Transverse colon (tissue), 4 donors: ENCODE results near the gene MAPKAP1. TPM values are rescaled to one million over a fixed set of nuclear protein-coding genes. Genes with fewer than 3 reads are reported as not detected.

ENCODE experiments used
- DNase-seq: peaks from one replicate; pipeline ENCODE4 v3.0.0-alpha.2; 2019
- H3K27ac ChIP-seq, 4 donors: fragments of 200-600 bp; sonication (generic); 2 replicates each; pipeline ENCODE4 v1.5.1; 2016 to 2018; ENCODE audit warnings: inconsistent platforms in 4 of 4
- H3K27me3 ChIP-seq: fragments of 200-600 bp; sonication (generic); 2 replicates; pipeline ENCODE4 v1.5.1; 2017; ENCODE audit warnings: inconsistent platforms
- H3K36me3 ChIP-seq, 4 donors: fragments of 200-600 bp; sonication (generic); 2 replicates each; pipeline ENCODE4 v1.5.1; 2017 to 2019; ENCODE audit warnings: inconsistent platforms in 4 of 4
- H3K4me1 ChIP-seq, 4 donors: fragments of 200-600 bp; sonication (generic); 2 replicates each; pipeline ENCODE4 v1.5.1; 2017 to 2020; ENCODE audit warnings: inconsistent platforms in 4 of 4
- H3K4me3 ChIP-seq, 4 donors: fragments of 200-600 bp; sonication (generic); 1 replicate in 1 of 4; 2 replicates in 3 of 4; pipeline versions ENCODE4 v1.5.1 to v1.6.1; 2017 to 2019; ENCODE audit warnings: inconsistent platforms in 4 of 4
- H3K9me3 ChIP-seq, 2 donors: fragments of 200-600 bp; sonication (generic); 2 replicates each; pipeline ENCODE4 v1.5.1; 2017 to 2019; ENCODE audit warnings: inconsistent platforms in 2 of 2
- CTCF ChIP-seq, 5 experiments: fragments of 200-600 bp in 3 of 5; fragments of 450-650 bp in 2 of 5; sonication (generic) in 3 of 5; IDR thresholded peaks; 1 replicate in 2 of 5; 2 replicates in 3 of 5; pipeline ENCODE4 v1.5.1; 2016 to 2017; ENCODE audit warnings: antibody characterized with exemption in 5 of 5, inconsistent platforms in 3 of 5, mild to moderate bottlenecking in 2 of 5, moderate library complexity in 1 of 5
- EP300 ChIP-seq: sonication (generic); formaldehyde crosslinking; IDR thresholded peaks from one replicate; pipeline ENCODE4 v1.6.1; 2017; ENCODE audit warnings: antibody characterized with exemption, low read depth
- POLR2A ChIP-seq: fragments of 450-650 bp; IDR thresholded peaks from one replicate; pipeline ENCODE4 v1.6.1; 2016; ENCODE audit warnings: antibody characterized with exemption, mild to moderate bottlenecking, moderate library complexity
- POLR2AphosphoS5 ChIP-seq, 3 donors: sonication (generic); formaldehyde crosslinking; IDR thresholded peaks; one replicate each; pipeline ENCODE4 v1.6.1; 2016; ENCODE audit warnings: antibody characterized with exemption in 3 of 3
- WGBS, 2 donors: methylation state at CpG; one replicate each; pipeline ENCODE4 v1.1.5; 2018; ENCODE audit warnings: low coverage in 1 of 2; 5-methylcytosine and 5-hydroxymethylcytosine counted together
- in situ Hi-C, 4 donors: fragments of 200-750 bp; cut with MboI; loops; one replicate each; pipeline versions ENCODE4 v1.15.0 to v1.15.1; 2017; ENCODE audit warnings: low sequenced_read_pairs in 3 of 4, low pct_ligation_motif_present in 1 of 4, low pct_unique_long_range_greater_than_20kb in 1 of 4
- intact Hi-C: fragments of 100-400 bp; cut with DNase I; formaldehyde crosslinking; loops from one replicate; pipeline ENCODE4 v1.15.1; 2023; ENCODE audit warnings: low total_unique reads
- total RNA-seq, 4 donors: library from RNA; depleted of rRNA; stranded (reverse); fragments of >200 nt; gene quantifications; one replicate each; pipeline ENCODE4 v1.1.0, GENCODE V29; 2016

MAPKAP1 gene
- total RNA-seq, 4 donors from 2014 or later, result 59.8 to 83.4 (median 71.2) TPM

GRCh38 chr9:125561509-125562148 is 145.4 kb downstream of the MAPKAP1 start:
- no peaks in the 10 kb centered on the region for H3K27me3 ChIP-seq
- in situ Hi-C loops, result no loop called here
- H3K9me3 ChIP-seq, result no peaks in the 10 kb centered on the region
- WGBS, 2 donors, result 32 to 33% methylated on average over 4 of the region's 4 CpGs
- DNase-seq, result no peak
- H3K4me3 ChIP-seq, result no peak overlapping the region
- H3K36me3 ChIP-seq, result no peaks in the 10 kb centered on the region
- intact Hi-C loops, result loop anchor here (5.0 kb wide), 1 partner anchor 154 kb away; no protein-coding TSS in a partner anchor
- no peak overlapping the region for H3K27ac ChIP-seq
- TF ChIP-seq POLR2A, result no peak
- TF ChIP-seq EP300, result no peak
- TF ChIP-seq POLR2AphosphoS5 (IDR thresholded peaks at IDR 0.05), result no peak
- no peak for TF ChIP-seq CTCF (IDR thresholded peaks at IDR 0.05)
- H3K4me1 ChIP-seq, result peaks cover 0 to 6% (median 1%) of the 10 kb centered on the region in 4 donors

- no peak for TF ChIP-seq POLR2A
- TF ChIP-seq EP300, result no peak
- TF ChIP-seq POLR2AphosphoS5 (IDR thresholded peaks at IDR 0.05), result no peak
- TF ChIP-seq CTCF (IDR thresholded peaks at IDR 0.05), result no peak
- Histone ChIP-seq H3K4me1 (peaks cover 0 to 6% (median 1%) of the 10 kb centered on the region in 4 donors), H3K9me3 (no peaks in the 10 kb centered on the region), H3K4me3 (no peak overlapping the region), H3K27me3 (no peaks in the 10 kb centered on the region), H3K27ac (no peak overlapping the region), H3K36me3 (no peaks in the 10 kb centered on the region)
- WGBS, 2 donors, result 74 to 86% methylated on average over 1 to 2 of the region's 2 CpGs
- no peak for DNase-seq
- intact Hi-C loops (loop anchor here (5.0 kb wide), 2 partner anchors 153 to 667 kb away; no protein-coding TSS in a partner anchor), in situ Hi-C loops (loop anchor here in 2 of 4 donors (10.0 kb wide), 2 partner anchors 75 to 145 kb away; no protein-coding TSS in a partner anchor)
These were observed 147.1 kb downstream of the MAPKAP1 start for GRCh38 chr9:125559894-125560293.

- Histone ChIP-seq H3K36me3 (no peaks in the 10 kb centered on the region), H3K4me1 (peaks cover 0 to 6% (median 1%) of the 10 kb centered on the region in 4 donors), H3K27me3 (no peaks in the 10 kb centered on the region), H3K9me3 (no peaks in the 10 kb centered on the region), H3K4me3 (no peak overlapping the region), H3K27ac (no peak overlapping the region)
- no peak for DNase-seq
- in situ Hi-C loops (loop anchor here in 2 of 4 donors (10.0 kb wide), 2 partner anchors 76 to 144 kb away; no protein-coding TSS in a partner anchor), intact Hi-C loops (loop anchor here (5.0 kb wide), 1 partner anchor 668 kb away; no protein-coding TSS in a partner anchor)
- no peak for TF ChIP-seq POLR2A
- TF ChIP-seq CTCF (IDR thresholded peaks at IDR 0.05), result no peak
- no peak for TF ChIP-seq POLR2AphosphoS5 (IDR thresholded peaks at IDR 0.05)
- TF ChIP-seq EP300, result no peak
- 91 to 100% methylated on average over 1 to 6 of the region's 6 CpGs for WGBS, 2 donors
These were observed 147.8 kb downstream of the MAPKAP1 start for GRCh38 chr9:125559194-125559593.

GRCh38 chr9:125558453-125559092 is 148.4 kb downstream of the MAPKAP1 start:
- no peaks in the 10 kb centered on the region for H3K27me3 ChIP-seq
- intact Hi-C loops (loop anchor here (5.0 kb wide), 1 partner anchor 669 kb away; no protein-coding TSS in a partner anchor), in situ Hi-C loops (loop anchor here in 2 of 4 donors (10.0 kb wide), 2 partner anchors 76 to 144 kb away; no protein-coding TSS in a partner anchor)
- H3K4me1 ChIP-seq, result peaks cover 0 to 6% (median 1%) of the 10 kb centered on the region in 4 donors
- peak overlapping the region in 1 of 4 donors; percentile 33 for H3K27ac ChIP-seq
- WGBS, 2 donors, result 40 to 47% methylated on average over 2 of the region's 2 CpGs
- H3K4me3 ChIP-seq, result no peak overlapping the region
- no peaks in the 10 kb centered on the region for H3K9me3 ChIP-seq
- no peaks in the 10 kb centered on the region for H3K36me3 ChIP-seq
- TF ChIP-seq POLR2AphosphoS5 (IDR thresholded peaks at IDR 0.05) (no peak), EP300 (no peak), POLR2A (no peak), CTCF (IDR thresholded peaks at IDR 0.05) (peak; percentile 69 to 84 (median 77))
- DNase-seq, result peak; percentile 63
